Endothelial cell of umbilical vein (primary cell): Measurements from ENCODE around the gene HMG20A. TPM values are rescaled to one million over a fixed set of nuclear protein-coding genes. Genes with fewer than 3 reads are reported as not detected.
A peak's percentile ranks its signal among the peaks of the same experiment; 100 is the strongest.

Experiments
- BruUV-seq: library from RNA; stranded (reverse); fragments of 400-500 nt; replicated peaks from 2 replicates; lab custom pipeline; 2021; lab: Mats Ljungman, UMichigan
- CTCF ChIA-PET: fragments of 300-600, 350-600 bp; sonication (Branson Sonifier 250); formaldehyde crosslinking; loops from one replicate; lab custom pipeline; 2021; ENCODE audit warnings: antibody characterized with exemption, inconsistent platforms; lab: Charles Lee
- POLR2A ChIA-PET: fragments of 300-600, 350-600 bp; sonication (Branson Sonifier 250); formaldehyde crosslinking; loops from one replicate; lab custom pipeline; 2021; ENCODE audit warnings: antibody characterized with exemption, inconsistent platforms; lab: Charles Lee
- DNase-seq: peaks from one replicate; pipeline ENCODE4 v3.0.0-alpha.2; 2011; ENCODE audit warnings: low read depth, low spot score
- FAIRE-seq: peaks from 2 replicates; lab custom pipeline; 2011; peaks lifted over from hg19 to GRCh38; lab: Jason Lieb, UNC
- H2AFZ ChIP-seq: 2 replicates; pipeline ENCODE4 v1.6.0; 2012; ENCODE audit warnings: low read depth, low read length, control low read depth, inconsistent platforms
- H3K27ac ChIP-seq: 2 replicates; pipeline ENCODE4 v1.5.1; 2011; ENCODE audit warnings: low read depth, mild to moderate bottlenecking, control low read depth, low read length, moderate library complexity; ENCODE audit not compliant: insufficient read depth
- H3K27me3 ChIP-seq, 2 experiments: 2 replicates each; pipeline versions ENCODE4 v1.6.0 to v1.6.1; 2011; ENCODE audit warnings: low read length in 2 of 2, mixed read lengths in 1 of 2; ENCODE audit not compliant: control insufficient read depth in 2 of 2, insufficient read depth in 2 of 2
- H3K36me3 ChIP-seq, 2 experiments: 2 replicates in 1 of 2; 3 replicates in 1 of 2; pipeline ENCODE4 v1.5.1; 2011; ENCODE audit warnings: low read length in 2 of 2, mild to moderate bottlenecking in 1 of 2, moderate library complexity in 1 of 2; ENCODE audit not compliant: control insufficient read depth in 2 of 2, insufficient read depth in 2 of 2; ENCODE audit errors: extremely low read depth in 1 of 2
- H3K4me1 ChIP-seq: 3 replicates; pipeline ENCODE4 v1.5.1; 2011; ENCODE audit warnings: mild to moderate bottlenecking, low read length; ENCODE audit not compliant: control insufficient read depth, insufficient read depth; ENCODE audit errors: extremely low read depth
- H3K4me2 ChIP-seq: 2 replicates; pipeline ENCODE4 v1.6.1; 2011; ENCODE audit warnings: low read length, control low read depth, mixed read lengths; ENCODE audit not compliant: insufficient read depth
- H3K4me3 ChIP-seq, 3 experiments: fragments of 200-600 bp in 1 of 3; sonication (generic), shearing (Covaris generic) in 1 of 3; replicated peaks in 1 of 3; 2 replicates each; pipeline ENCODE4 v1.5.1; 2011 to 2016; ENCODE audit warnings: control low read depth in 3 of 3, low read length in 3 of 3, mild to moderate bottlenecking in 2 of 3, inconsistent platforms in 1 of 3, low read depth in 1 of 3, moderate library complexity in 1 of 3; ENCODE audit not compliant: insufficient read depth in 1 of 3
- H3K79me2 ChIP-seq: 2 replicates; pipeline ENCODE4 v1.6.0; 2012; ENCODE audit warnings: low read length, inconsistent platforms; ENCODE audit not compliant: control insufficient read depth, insufficient read depth
- H3K9ac ChIP-seq: replicated peaks from 2 replicates; pipeline ENCODE3; 2011; ENCODE audit warnings: low read length, control low read depth; ENCODE audit not compliant: insufficient read depth; ENCODE audit errors: extremely low read depth
- H3K9me1 ChIP-seq: replicated peaks from 3 replicates; pipeline ENCODE4 v1.6.0; 2011; ENCODE audit warnings: mild to moderate bottlenecking, low read length; ENCODE audit not compliant: control insufficient read depth, insufficient read depth; ENCODE audit errors: extremely low read depth
- H3K9me3 ChIP-seq: replicated peaks from 2 replicates; pipeline ENCODE4 v1.5.1; 2012; ENCODE audit warnings: low read length, inconsistent platforms; ENCODE audit not compliant: control insufficient read depth, insufficient read depth
- H4K20me1 ChIP-seq: replicated peaks from 2 replicates; pipeline ENCODE3; 2011; ENCODE audit warnings: mild to moderate bottlenecking, low read length; ENCODE audit not compliant: control insufficient read depth, insufficient read depth; ENCODE audit errors: extremely low read depth
- EZH2 ChIP-seq: IDR thresholded peaks from 2 replicates; pipeline ENCODE4 v1.6.1; 2012; ENCODE audit warnings: borderline replicate concordance, low read depth, mild to moderate bottlenecking, moderate library complexity, low read length, inconsistent platforms; ENCODE audit not compliant: severe bottlenecking
- FOS ChIP-seq: IDR thresholded peaks from 2 replicates; pipeline ENCODE4 v1.6.1; 2011; ENCODE audit warnings: mild to moderate bottlenecking, low read length, moderate library complexity, borderline replicate concordance; ENCODE audit not compliant: insufficient read depth
- GATA2 ChIP-seq: IDR thresholded peaks from 2 replicates; pipeline ENCODE4 v1.7.0; 2011; ENCODE audit warnings: low read depth, mild to moderate bottlenecking, moderate library complexity, mixed read lengths, low read length; ENCODE audit not compliant: insufficient read length, insufficient read depth
- JUN ChIP-seq: IDR thresholded peaks from 2 replicates; pipeline ENCODE4 v1.6.1; 2011; ENCODE audit warnings: borderline replicate concordance, low read depth; ENCODE audit not compliant: insufficient read length, insufficient read depth
- dilution Hi-C: fragments of 300-500 bp; cut with MboI; formaldehyde crosslinking; loops from one replicate; pipeline ENCODE4 v1.15.0; 2019; ENCODE audit warnings: low sequenced_read_pairs; ENCODE audit not compliant: extremely low pct_ligation_motif_present
- intact Hi-C: fragments of 100-400 bp; cut with micrococcal nuclease; formaldehyde crosslinking; loops from one replicate; pipeline ENCODE4 v1.10.0; 2022
- polyA plus RNA-seq, 4 experiments: library from polyadenylated mRNA; depleted of rRNA in 3 of 4; stranded (reverse) in 3 of 4; unstranded in 1 of 4; fragments of >200 nt; gene quantifications; 2 replicates each; pipeline versions ENCODE4 v1.2.1 to v1.2.3, GENCODE V29; 2011 to 2012; ENCODE audit warnings: missing spikeins in 1 of 4
- total RNA-seq: library from RNA; stranded (reverse); gene quantifications from 2 replicates; pipeline ENCODE4 v1.2.3, GENCODE V29; 2021

Gene HMG20A
- total and polyA plus RNA-seq, 2 donors (not counting 3 experiments of a cell fraction or from before 2014, with no cell fraction given): 35.8 to 44.0 TPM

DNA sequence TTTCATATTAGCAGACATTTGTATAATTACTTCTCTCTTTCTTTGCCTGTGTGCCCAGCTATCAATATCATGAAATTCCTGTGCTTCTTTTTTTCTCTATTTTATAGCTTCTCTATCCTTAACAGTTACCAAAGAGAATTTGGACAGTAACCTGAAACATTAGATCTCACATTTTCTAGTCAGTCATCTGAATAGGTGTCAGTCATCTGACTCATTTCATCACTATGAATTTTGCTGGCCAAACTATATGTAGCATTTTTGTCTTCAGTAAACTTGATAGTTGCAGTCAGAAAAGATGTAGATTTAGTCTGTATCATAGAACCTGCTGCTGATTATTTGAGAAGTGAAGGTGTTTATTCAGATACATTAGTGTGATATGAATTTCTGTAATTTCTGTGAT lies 52.6 kb downstream of the HMG20A start:
- H3K27me3 ChIP-seq: no peaks in the 10 kb centered on the region
- dilution Hi-C loops (no loop called here), intact Hi-C loops (no loop called here)
- no peaks in the 10 kb centered on the region for H3K79me2 ChIP-seq
- peaks cover 4% of the 10 kb centered on the region for H3K4me1 ChIP-seq
- ChIA-PET CTCF (interaction anchor here (2.3 kb wide), 1 partner anchor 9 kb away, joined by 6 read pairs; no protein-coding TSS in a partner anchor), POLR2A (no interaction called here)
- H2AFZ ChIP-seq: no peak overlapping the region
- H4K20me1 ChIP-seq: no peaks in the 10 kb centered on the region
- no peaks in the 10 kb centered on the region for H3K9me3 ChIP-seq
- peak; percentile 14 for TF ChIP-seq FOS
- no peak for TF ChIP-seq JUN
- H3K27ac ChIP-seq: no peak overlapping the region
- no peaks in the 10 kb centered on the region for H3K9me1 ChIP-seq
- BruUV-seq: no TSS peak
- no peak overlapping the region for H3K9ac ChIP-seq
- no peak overlapping the region for H3K4me3 ChIP-seq
- H3K4me2 ChIP-seq: no peak overlapping the region
- H3K36me3 ChIP-seq: peaks cover 0 to 6% of the 10 kb centered on the region in 2 experiments
- FAIRE-seq (no peak), DNase-seq (no peak)

DNA sequence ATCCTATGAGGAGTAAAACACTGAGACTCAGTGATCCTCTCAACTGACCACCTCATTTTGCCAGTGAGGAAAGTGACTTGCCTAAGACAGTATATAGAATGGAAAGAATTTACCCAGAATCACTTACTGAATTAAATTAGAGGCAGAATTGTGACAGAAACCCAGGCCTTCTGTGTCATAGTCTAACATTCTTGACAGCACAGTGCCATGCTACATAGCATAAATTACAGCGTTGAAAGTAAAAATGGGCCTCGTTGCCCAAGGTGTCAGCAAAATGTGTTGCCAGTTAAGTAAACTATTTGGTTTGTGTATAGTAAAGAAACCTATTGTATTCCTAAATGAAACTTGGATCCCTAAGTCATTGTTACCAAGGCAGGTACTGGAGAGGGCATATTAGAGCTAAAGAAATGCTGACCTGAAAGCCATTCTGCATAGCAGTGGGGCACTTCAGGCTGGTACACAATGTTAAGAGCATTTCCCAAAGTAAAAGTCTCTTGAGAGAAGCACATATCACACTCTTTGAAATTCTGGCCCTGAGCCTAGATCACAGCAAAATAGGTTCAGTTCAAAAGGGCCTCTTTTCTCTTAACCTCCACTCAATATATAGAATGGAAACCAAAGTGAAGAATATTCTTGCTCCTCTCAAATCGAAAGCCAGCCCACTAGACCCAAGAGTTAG lies 53.8 kb downstream of the HMG20A start:
- ChIA-PET POLR2A (no interaction called here), CTCF (interaction anchor here (2.3 kb wide), 1 partner anchor 8 kb away, joined by 6 read pairs; no protein-coding TSS in a partner anchor)
- no peak for DNase-seq
- dilution Hi-C loops (no loop called here), intact Hi-C loops (no loop called here)
- H3K4me3 ChIP-seq: no peak overlapping the region
- no peaks in the 10 kb centered on the region for H4K20me1 ChIP-seq
- H3K36me3 ChIP-seq: peaks cover 2 to 7% of the 10 kb centered on the region in 2 experiments
- FAIRE-seq: no peak
- no peak overlapping the region for H3K9ac ChIP-seq
- no peak overlapping the region for H3K4me2 ChIP-seq
- H3K79me2 ChIP-seq: no peaks in the 10 kb centered on the region
- no peaks in the 10 kb centered on the region for H3K27me3 ChIP-seq
- TF ChIP-seq EZH2 (no peak), GATA2 (no peak)
- no TSS peak for BruUV-seq
- no peaks in the 10 kb centered on the region for H3K9me1 ChIP-seq
- H3K27ac ChIP-seq: no peak overlapping the region
- no peak overlapping the region for H2AFZ ChIP-seq
- H3K9me3 ChIP-seq: no peaks in the 10 kb centered on the region
- H3K4me1 ChIP-seq: peaks cover 15% of the 10 kb centered on the region
